Endothelial cell (in vitro differentiated cells): ENCODE data around the gene RMC1. TPM values are rescaled to one million over a fixed set of nuclear protein-coding genes. Genes with fewer than 3 reads are reported as not detected.
A peak's percentile ranks its signal among the peaks of the same experiment; 100 is the strongest.

Experiments used
- DNase-seq: peaks from one replicate; pipeline ENCODE4 v3.0.0; 2021; ENCODE audit warnings: low spot score
- H3K27ac Mint-ChIP-seq: one replicate; pipeline ENCODE4 v1.8.0; 2021; ENCODE audit warnings: mixed read lengths, inconsistent platforms; ENCODE audit not compliant: unreplicated experiment
- H3K27me3 Mint-ChIP-seq: one replicate; pipeline ENCODE4 v1.8.0; 2021; ENCODE audit warnings: mild to moderate bottlenecking, moderate library complexity, mixed read lengths, inconsistent platforms; ENCODE audit not compliant: unreplicated experiment
- H3K36me3 Mint-ChIP-seq: one replicate; pipeline ENCODE4 v1.8.0; 2021; ENCODE audit warnings: mild to moderate bottlenecking, low read depth, mixed read lengths, inconsistent platforms; ENCODE audit not compliant: unreplicated experiment
- H3K4me1 Mint-ChIP-seq: one replicate; pipeline ENCODE4 v1.8.0; 2021; ENCODE audit warnings: mild to moderate bottlenecking, mixed read lengths, inconsistent platforms; ENCODE audit not compliant: unreplicated experiment
- H3K4me3 Mint-ChIP-seq: one replicate; pipeline ENCODE4 v1.8.0; 2021; ENCODE audit warnings: mild to moderate bottlenecking, mixed read lengths, inconsistent platforms; ENCODE audit not compliant: unreplicated experiment
- H3K9me3 Mint-ChIP-seq: one replicate; pipeline ENCODE4 v1.8.0; 2021; ENCODE audit warnings: mixed read lengths, inconsistent platforms; ENCODE audit not compliant: unreplicated experiment
- CTCF ChIP-seq: fragments of 200-600 bp; sonication (generic); IDR thresholded peaks from one replicate; pipeline ENCODE4 v1.5.0; 2021; ENCODE audit warnings: antibody characterized with exemption; ENCODE audit not compliant: unreplicated experiment
- total RNA-seq: library from RNA; stranded (reverse); fragmentation: NEBNext Ultra II Directional; extraction: Animal tissue kit (Norgen Biotek cat#: 25700); gene quantifications from one replicate; pipeline ENCODE4 v1.2.1, GENCODE V29; 2021; ENCODE audit not compliant: unreplicated experiment

The RMC1 gene
- total RNA-seq, 1 donor from 2014 or later = 11.7 TPM

DNA sequence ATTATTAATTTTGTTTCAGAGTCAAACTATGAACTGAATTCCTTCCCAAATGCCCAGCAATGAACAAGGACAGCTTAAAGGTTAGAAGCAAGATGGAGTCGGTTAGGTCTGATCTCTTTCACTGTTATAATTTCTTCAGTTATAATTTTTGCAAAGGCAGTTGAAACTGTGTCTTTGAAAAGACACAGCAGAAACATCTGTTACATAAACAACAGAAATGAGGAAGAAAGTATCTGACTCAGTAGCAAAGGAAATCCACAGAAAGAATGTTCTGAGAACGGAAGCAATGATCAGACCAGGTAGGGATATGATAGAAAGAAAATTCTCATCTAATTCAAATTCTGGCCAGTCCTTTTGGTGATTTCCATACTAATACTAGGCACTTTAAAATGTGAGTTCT, 5.2 kb upstream of the RMC1 start:
- Mint-ChIP-seq H3K27me3 (peaks cover 9% of the 10 kb centered on the region), H3K4me3 (no peak overlapping the region), H3K36me3 (no peaks in the 10 kb centered on the region), H3K9me3 (no peaks in the 10 kb centered on the region), H3K4me1 (peaks cover 2% of the 10 kb centered on the region), H3K27ac (no peak overlapping the region)
- no peak for TF ChIP-seq CTCF
- DNase-seq = no peak

DNA sequence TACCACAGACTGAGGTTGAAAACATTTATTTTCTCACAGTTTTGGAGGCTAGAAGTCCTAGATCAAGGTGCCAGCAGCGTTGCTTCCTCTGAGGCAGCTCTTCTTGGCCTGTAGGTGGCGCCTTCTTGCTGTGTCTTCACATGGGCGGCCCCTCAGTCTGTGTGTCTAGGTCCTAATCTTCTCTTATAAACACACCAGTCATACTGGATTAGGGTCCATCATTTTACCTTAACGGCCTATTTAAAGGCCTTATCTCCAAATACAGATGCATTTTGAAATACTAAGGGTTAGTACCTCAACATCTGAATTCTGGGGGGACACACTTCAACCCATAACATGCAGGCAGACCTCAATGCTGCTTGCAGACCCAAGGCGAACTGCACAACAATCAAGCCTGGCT, 4.4 kb upstream of the RMC1 start:
- Mint-ChIP-seq H3K36me3 (no peaks in the 10 kb centered on the region), H3K27me3 (peaks cover 9% of the 10 kb centered on the region)

DNA sequence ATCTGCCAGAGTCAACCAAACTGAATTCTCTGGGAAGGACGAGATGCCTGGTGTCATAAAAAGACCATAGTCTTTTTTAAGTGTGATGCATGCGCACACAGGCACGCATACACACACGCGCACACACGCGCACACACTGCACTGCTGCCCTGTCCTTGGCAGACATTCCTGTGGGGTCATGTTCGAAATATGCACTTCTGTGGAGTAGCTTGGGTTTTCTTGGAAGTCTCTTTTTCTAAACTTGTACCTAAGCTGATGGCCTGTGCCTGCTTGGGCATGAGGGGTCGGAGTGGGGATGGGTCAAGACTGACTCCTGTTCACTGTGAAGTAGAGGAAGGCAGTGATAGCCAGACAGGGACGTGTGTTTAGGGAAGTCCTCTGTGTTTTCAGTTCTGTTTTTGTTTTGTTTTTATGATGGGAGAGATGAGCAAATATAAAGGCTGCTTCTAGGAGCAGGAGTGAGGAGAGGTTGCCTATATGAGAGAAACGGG, 4.0 kb upstream of the RMC1 start:
- no peaks in the 10 kb centered on the region for H3K36me3 Mint-ChIP-seq
- H3K4me3 Mint-ChIP-seq = no peak overlapping the region
- DNase-seq = no peak
- TF ChIP-seq CTCF = no peak
- H3K27me3 Mint-ChIP-seq = peaks cover 9% of the 10 kb centered on the region
- H3K27ac Mint-ChIP-seq = no peak overlapping the region
- no peaks in the 10 kb centered on the region for H3K9me3 Mint-ChIP-seq
- peaks cover 4% of the 10 kb centered on the region for H3K4me1 Mint-ChIP-seq

More for the DNA sequence above, 4.4 kb upstream of the RMC1 start:
- peak; percentile 65 for DNase-seq
- peak; percentile 77 for TF ChIP-seq CTCF
- H3K4me3 Mint-ChIP-seq = no peak overlapping the region
- H3K9me3 Mint-ChIP-seq = no peaks in the 10 kb centered on the region
- H3K27ac Mint-ChIP-seq = no peak overlapping the region
- peaks cover 2% of the 10 kb centered on the region for H3K4me1 Mint-ChIP-seq

DNA sequence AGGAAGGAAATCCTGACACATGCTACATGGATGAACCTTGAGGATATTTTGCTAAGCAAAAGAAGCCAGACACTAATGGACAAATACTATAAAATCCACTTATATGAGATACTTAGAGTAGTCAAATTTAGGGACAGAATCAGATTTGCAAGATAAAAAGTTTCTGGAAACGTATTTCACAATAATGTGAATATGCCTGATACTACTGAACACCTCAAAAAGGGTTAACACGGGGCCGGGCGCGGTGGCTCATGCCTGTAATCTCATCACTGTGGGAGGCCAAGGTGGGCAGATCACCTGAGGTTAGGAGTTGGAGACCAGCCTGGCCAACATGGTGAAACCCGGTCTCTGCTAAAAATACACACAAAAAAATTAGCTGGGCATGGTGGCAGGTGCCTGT, 1.7 kb upstream of the RMC1 start:
- H3K27ac Mint-ChIP-seq = no peak overlapping the region
- no peak overlapping the region for H3K4me3 Mint-ChIP-seq
- TF ChIP-seq CTCF = no peak

GRCh38 chr18:23502516-23503037, 734 bp upstream of the RMC1 start:
- Mint-ChIP-seq H3K4me3 (peak overlapping the region; percentile 90), H3K27ac (peak overlapping the region; percentile 2), H3K9me3 (no peaks in the 10 kb centered on the region), H3K27me3 (peaks cover 14% of the 10 kb centered on the region), H3K36me3 (peaks cover 4% of the 10 kb centered on the region), H3K4me1 (peaks cover 5% of the 10 kb centered on the region)
- no peak for TF ChIP-seq CTCF
- no peak for DNase-seq

More for the DNA sequence above, 1.7 kb upstream of the RMC1 start:
- Mint-ChIP-seq H3K4me1 (peaks cover 5% of the 10 kb centered on the region), H3K27me3 (peaks cover 14% of the 10 kb centered on the region), H3K36me3 (no peaks in the 10 kb centered on the region), H3K9me3 (no peaks in the 10 kb centered on the region)
- no peak for DNase-seq
